H1 (cell line): ENCODE data around the gene GDPD5. TPM values are rescaled to one million over a fixed set of nuclear protein-coding genes. Genes with fewer than 3 reads are reported as not detected.
A peak's percentile ranks its signal among the peaks of the same experiment; 100 is the strongest.

Source experiments
- CTCF ChIA-PET: fragments of 300-600 bp; sonication (Branson Sonifier 250); formaldehyde crosslinking; loops from one replicate; lab custom pipeline; 2021; ENCODE audit not compliant: partially characterized antibody; lab: Charles Lee
- POLR2A ChIA-PET: fragments of 300-600 bp; sonication (Branson Sonifier 250); formaldehyde crosslinking; loops from one replicate; lab custom pipeline; 2021; ENCODE audit warnings: inconsistent platforms; ENCODE audit not compliant: partially characterized antibody; lab: Charles Lee
- DNase-seq, 2 experiments: peaks; one replicate each; pipeline versions ENCODE4 v3.0.0 to v3.0.0-alpha.2; 2010 to 2022; ENCODE audit warnings: low spot score in 2 of 2, low read depth in 1 of 2, mixed read lengths in 1 of 2
- FAIRE-seq: peaks from 2 replicates; lab custom pipeline; 2011; peaks lifted over from hg19 to GRCh38; lab: Jason Lieb, UNC
- H2AFZ ChIP-seq: 2 replicates; pipeline ENCODE4 v1.8.1; 2012; ENCODE audit warnings: low read length, inconsistent platforms
- H2AK5ac ChIP-seq: 2 replicates; pipeline ENCODE4 v1.6.1; 2013; ENCODE audit warnings: low read depth, low read length
- H2BK120ac ChIP-seq: replicated peaks from 2 replicates; pipeline ENCODE3; 2013; ENCODE audit warnings: low read depth, low read length, inconsistent platforms
- H2BK12ac ChIP-seq: 2 replicates; pipeline ENCODE4 v1.6.1; 2013; ENCODE audit warnings: low read depth, low read length
- H2BK15ac ChIP-seq: 2 replicates; pipeline ENCODE4 v1.6.1; 2013; ENCODE audit warnings: low read length
- H2BK20ac ChIP-seq: 2 replicates; pipeline ENCODE4 v1.6.1; 2013; ENCODE audit warnings: low read length
- H2BK5ac ChIP-seq: 2 replicates; pipeline ENCODE4 v1.6.1; 2013; ENCODE audit warnings: low read depth, low read length
- H3K14ac ChIP-seq: 2 replicates; pipeline ENCODE4 v1.6.1; 2013; ENCODE audit warnings: inconsistent platforms; ENCODE audit not compliant: insufficient read length
- H3K18ac ChIP-seq: 2 replicates; pipeline ENCODE4 v1.6.1; 2013; ENCODE audit warnings: low read length; ENCODE audit errors: extremely low read depth
- H3K23ac ChIP-seq: 2 replicates; pipeline ENCODE4 v1.6.1; 2013; ENCODE audit warnings: inconsistent platforms; ENCODE audit not compliant: insufficient read length
- H3K23me2 ChIP-seq: 2 replicates; pipeline ENCODE4 v1.6.1; 2013; ENCODE audit warnings: low read depth, low read length
- H3K27ac ChIP-seq: 2 replicates; pipeline ENCODE4 v1.6.1; 2011; ENCODE audit warnings: low read depth, low read length, inconsistent platforms
- H3K27me3 ChIP-seq, 4 experiments: replicated peaks in 1 of 4; 1 replicate in 1 of 4; 2 replicates in 3 of 4; pipeline versions ENCODE4 v1.6.1 to v1.8.1; 2011 to 2013; ENCODE audit warnings: low read length in 3 of 4, mild to moderate bottlenecking in 3 of 4, inconsistent platforms in 2 of 4, mixed read lengths in 2 of 4, moderate library complexity in 1 of 4; ENCODE audit not compliant: control insufficient read depth in 3 of 4, insufficient read depth in 3 of 4; ENCODE audit errors: extremely low read depth in 1 of 4
- H3K36me3 ChIP-seq, 4 experiments: 2 replicates each; pipeline versions ENCODE4 v1.6.1 to v1.8.1; 2011 to 2013; ENCODE audit warnings: mild to moderate bottlenecking in 4 of 4, low read length in 3 of 4, moderate library complexity in 2 of 4, control low read depth in 1 of 4, inconsistent platforms in 1 of 4; ENCODE audit not compliant: insufficient read depth in 4 of 4, control insufficient read depth in 2 of 4
- H3K4ac ChIP-seq: replicated peaks from 2 replicates; pipeline ENCODE3; 2013; ENCODE audit warnings: low read length, low read depth, mixed read lengths, inconsistent platforms; ENCODE audit not compliant: insufficient read length
- H3K4me1 ChIP-seq, 4 experiments: replicated peaks in 1 of 4; 1 replicate in 1 of 4; 2 replicates in 3 of 4; pipeline versions ENCODE4 v1.6.1 to v1.8.1; 2011 to 2013; ENCODE audit warnings: low read length in 3 of 4, inconsistent platforms in 2 of 4, mixed read lengths in 1 of 4; ENCODE audit not compliant: insufficient read depth in 4 of 4, control insufficient read depth in 3 of 4
- H3K4me2 ChIP-seq, 2 experiments: 2 replicates each; pipeline versions ENCODE4 v1.6.1 to v1.8.1; 2011 to 2013; ENCODE audit warnings: low read depth in 2 of 2, low read length in 2 of 2, control low read depth in 1 of 2, inconsistent platforms in 1 of 2, mild to moderate bottlenecking in 1 of 2; ENCODE audit not compliant: insufficient read depth in 1 of 2
- H3K4me3 ChIP-seq, 4 experiments: fragments of 200-600, 300-600 bp in 1 of 4; sonication (generic), shearing (Covaris generic), sonication (Bioruptor Twin) in 1 of 4; 2 replicates each; pipeline versions ENCODE4 v1.5.1 to v1.8.1; 2011 to 2016; ENCODE audit warnings: low read length in 4 of 4, low read depth in 3 of 4, control low read depth in 2 of 4, inconsistent platforms in 2 of 4, mild to moderate bottlenecking in 2 of 4, mixed read lengths in 1 of 4, moderate library complexity in 1 of 4; ENCODE audit not compliant: insufficient read depth in 2 of 4; ENCODE audit errors: extremely low read depth in 1 of 4
- H3K56ac ChIP-seq: replicated peaks from 2 replicates; pipeline ENCODE3; 2013; ENCODE audit warnings: low read depth, mild to moderate bottlenecking, mixed read lengths, low read length, inconsistent platforms; ENCODE audit not compliant: insufficient read length
- H3K79me1 ChIP-seq: 2 replicates; pipeline ENCODE4 v1.6.1; 2013; ENCODE audit warnings: low read depth, low read length, control low read depth
- H3K79me2 ChIP-seq, 2 experiments: 2 replicates each; pipeline versions ENCODE4 v1.6.1 to v1.8.1; 2012 to 2013; ENCODE audit warnings: low read length in 2 of 2, mild to moderate bottlenecking in 2 of 2, inconsistent platforms in 1 of 2; ENCODE audit not compliant: insufficient read depth in 2 of 2, control insufficient read depth in 1 of 2
- H3K9ac ChIP-seq, 4 experiments: replicated peaks in 1 of 4; 1 replicate in 1 of 4; 2 replicates in 3 of 4; pipeline versions ENCODE4 v1.6.1 to v1.8.1; 2011 to 2013; ENCODE audit warnings: low read depth in 3 of 4, low read length in 3 of 4, control low read depth in 2 of 4, mild to moderate bottlenecking in 2 of 4, moderate library complexity in 2 of 4, inconsistent platforms in 1 of 4; ENCODE audit errors: extremely low read depth in 1 of 4
- H3K9me3 ChIP-seq, 2 experiments: 2 replicates each; pipeline versions ENCODE4 v1.6.1 to v1.8.1; 2012 to 2013; ENCODE audit warnings: mild to moderate bottlenecking in 2 of 2, moderate library complexity in 2 of 2, control low read depth in 1 of 2, inconsistent platforms in 1 of 2, low read depth in 1 of 2, low read length in 1 of 2, mixed read lengths in 1 of 2; ENCODE audit not compliant: insufficient read depth in 2 of 2
- H4K20me1 ChIP-seq, 2 experiments: replicated peaks in 1 of 2; 2 replicates each; pipeline versions ENCODE3 to v1.8.1; 2011 to 2013; ENCODE audit warnings: inconsistent platforms in 2 of 2, low read length in 2 of 2, mild to moderate bottlenecking in 1 of 2; ENCODE audit not compliant: insufficient read depth in 2 of 2, control insufficient read depth in 1 of 2
- H4K5ac ChIP-seq: 2 replicates; pipeline ENCODE4 v1.6.1; 2013; ENCODE audit warnings: low read length, low read depth, mixed read lengths, inconsistent platforms; ENCODE audit not compliant: insufficient read length
- H4K8ac ChIP-seq: 2 replicates; pipeline ENCODE4 v1.8.0; 2013; ENCODE audit warnings: mild to moderate bottlenecking, moderate library complexity, low read length, inconsistent platforms; ENCODE audit not compliant: insufficient read depth; ENCODE audit errors: extremely low read depth
- H4K91ac ChIP-seq: replicated peaks from 2 replicates; pipeline ENCODE3; 2013; ENCODE audit warnings: low read length, mixed read lengths, inconsistent platforms; ENCODE audit not compliant: insufficient read length
- CHD1 ChIP-seq: IDR thresholded peaks from 2 replicates; pipeline ENCODE4 v1.6.1; 2012; ENCODE audit warnings: low read depth, low read length, improper control_type of control experiment
- NANOG ChIP-seq: IDR thresholded peaks from 2 replicates; pipeline ENCODE4 v1.6.1; 2011; ENCODE audit warnings: low read length, low read depth, mild to moderate bottlenecking, inconsistent platforms; ENCODE audit not compliant: insufficient read depth, poor library complexity, severe bottlenecking
- PHF8 ChIP-seq: fragments of 200-600 bp; sonication (generic); conservative IDR thresholded peaks from 2 replicates; pipeline ENCODE4 v1.7.1; 2012; ENCODE audit warnings: low read depth, mild to moderate bottlenecking, inconsistent platforms, low read length, moderate library complexity
- RAD21 ChIP-seq, 2 experiments: IDR thresholded peaks in 1 of 2; conservative IDR thresholded peaks in 1 of 2; 2 replicates each; pipeline ENCODE4 v1.6.1; 2011; ENCODE audit warnings: low read depth in 2 of 2, low read length in 2 of 2, improper control_type of control experiment in 1 of 2, inconsistent platforms in 1 of 2, mild to moderate bottlenecking in 1 of 2, moderate library complexity in 1 of 2
- RBBP5 ChIP-seq: IDR thresholded peaks from 2 replicates; pipeline ENCODE4 v1.7.1; 2012; ENCODE audit warnings: low read depth, mild to moderate bottlenecking, inconsistent platforms, low read length, moderate library complexity, borderline replicate concordance
- RXRA ChIP-seq: IDR thresholded peaks from 2 replicates; pipeline ENCODE4 v1.6.1; 2011; ENCODE audit warnings: low read depth, mild to moderate bottlenecking, low read length, moderate library complexity; ENCODE audit not compliant: insufficient read depth
- SIRT6 ChIP-seq: IDR thresholded peaks from one replicate; pipeline ENCODE4 v1.7.1; 2012; ENCODE audit warnings: low read length, inconsistent platforms
- WGBS, 2 experiments: shearing (Covaris generic) in 1 of 2; methylation state at CpG; one replicate each; pipeline versions ENCODE4 v1.1.6 to v1.1.7; 2013 to 2015; ENCODE audit warnings: low lambda C conversion rate in 2 of 2, mixed read lengths in 2 of 2, inconsistent platforms in 1 of 2, low coverage in 1 of 2, missing lambda C conversion rate in 1 of 2; ENCODE audit not compliant: insufficient replicate concordance in 2 of 2, insufficient coverage in 1 of 2, insufficient read length in 1 of 2; ENCODE audit errors: extremely low coverage in 1 of 2, missing lambda C conversion rate in 1 of 2; 5-methylcytosine and 5-hydroxymethylcytosine counted together
- polyA plus RNA-seq, 7 experiments: library from polyadenylated mRNA; depleted of rRNA in 3 of 7; stranded (reverse) in 5 of 7; unstranded in 2 of 7; fragments of >200 nt in 5 of 7; fragments of 200-250 nt in 2 of 7; gene quantifications; 1 replicate in 5 of 7; 2 replicates in 1 of 7; 4 replicates in 1 of 7; pipeline versions ENCODE4 v1.2.1 to v1.2.3, GENCODE V29; 2011 to 2013; ENCODE audit warnings: missing spikeins in 2 of 7, mixed read lengths in 2 of 7
- total RNA-seq: library from RNA; stranded (reverse); fragmentation: NEBNext Ultra II Directional; extraction: Animal tissue kit (Norgen Biotek cat#: 25700); gene quantifications from 2 replicates; pipeline ENCODE4 v1.2.1, GENCODE V29; 2021

GDPD5 gene
- total and polyA plus RNA-seq, 2 of the 8 experiments (the other 6 are each of a cell fraction or from before 2014, with no cell fraction given) = 7.8 to 8.6 TPM

DNA sequence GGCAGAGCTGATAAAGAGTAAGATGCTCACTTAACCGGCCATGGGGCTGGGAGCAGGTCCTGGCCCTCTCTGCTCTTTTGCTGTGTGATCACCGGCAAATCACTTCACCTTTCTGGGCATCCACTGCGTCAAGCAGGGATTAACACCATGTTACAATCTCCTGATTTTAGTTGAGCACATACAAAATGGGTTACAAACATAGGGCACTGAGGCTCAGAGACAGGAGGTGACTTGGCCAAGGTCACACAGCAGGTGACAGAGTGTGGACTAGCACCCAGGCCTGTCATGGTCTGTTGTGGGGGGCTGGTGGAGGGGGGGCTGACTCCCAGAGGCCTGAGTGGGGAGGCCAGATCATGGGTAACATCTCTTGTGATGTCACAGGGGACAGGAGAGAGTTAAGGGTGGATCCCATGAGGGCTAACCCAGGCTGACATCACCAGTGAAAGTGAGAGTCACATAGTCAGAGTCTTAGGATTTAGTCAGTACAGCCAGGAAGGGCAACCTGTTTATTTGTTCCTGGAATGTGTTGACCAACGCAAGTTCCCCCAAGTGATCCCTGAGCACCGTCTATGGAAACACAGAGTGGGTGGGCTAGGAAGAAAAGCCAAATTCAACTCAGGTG is 27.8 kb downstream of the GDPD5 start:
- no peak for FAIRE-seq
- Histone ChIP-seq H3K23me2 (no peaks in the 10 kb centered on the region), H3K36me3 (no peaks in the 10 kb centered on the region), H3K18ac (no peak overlapping the region), H3K23ac (no peak overlapping the region), H3K4me3 (no peak overlapping the region), H2BK20ac (no peak overlapping the region), H3K56ac (no peak overlapping the region), H3K14ac (no peak overlapping the region), H3K27me3 (no peaks in the 10 kb centered on the region), H3K79me1 (no peaks in the 10 kb centered on the region), H3K27ac (no peak overlapping the region), H4K5ac (no peak overlapping the region), H2BK5ac (no peak overlapping the region), H2AK5ac (peak overlapping the region; percentile 61; the same call in 1 of the 2 replicates), H3K4me1 (peaks cover 0 to 2% (median 0%) of the 10 kb centered on the region in 4 experiments; a peak in 1 of 7 replicates), H2BK120ac (no peak overlapping the region), H4K20me1 (no peaks in the 10 kb centered on the region), H3K9me3 (no peaks in the 10 kb centered on the region), H4K8ac (no peak overlapping the region), H4K91ac (no peak overlapping the region), H2AFZ (no peak overlapping the region), H3K9ac (no peak overlapping the region; a peak in 1 of 7 replicates), H3K79me2 (no peaks in the 10 kb centered on the region), H3K4ac (no peak overlapping the region), H2BK15ac (no peak overlapping the region), H3K4me2 (no peak overlapping the region), H2BK12ac (no peak overlapping the region)
- POLR2A ChIA-PET = no interaction called here
- no peak for DNase-seq
- CTCF ChIA-PET = interaction anchor here (1.0 to 21.4 kb wide), 7 partner anchors 17 to 710 kb away, joined by 3 to 176 read pairs (median 6); partner anchors contain the start of gene GDPD5
- WGBS, 2 experiments = 83% methylated on average over 5 of the region's 5 CpGs; no CpG with 5 or more reads in 1 of the 2 experiments
- no peak for TF ChIP-seq RBBP5
- TF ChIP-seq SIRT6 = no peak
- no peak for TF ChIP-seq RAD21 (IDR thresholded peaks at IDR 0.05 in 1 of 2, conservative IDR thresholded peaks at IDR 0.05 in 1 of 2; ENCODE audit: low read depth in 2 of 2, low read length in 2 of 2)
- TF ChIP-seq NANOG = no peak
- TF ChIP-seq RXRA = no peak
- TF ChIP-seq PHF8 = no peak
- no peak for TF ChIP-seq CHD1
